Erythroblast (primary cell): Measurements from ENCODE around the gene TP53TG5.

Source experiments
- DNase-seq, 2 experiments: peaks; one replicate each; lab custom pipeline; 2025; lab: John Stamatoyannopoulos, UW
- GATA1 ChIP-seq: IDR thresholded peaks from 2 replicates; pipeline ENCODE4 v1.6.1; 2011; ENCODE audit warnings: low read depth, mild to moderate bottlenecking, control low read depth, low read length, moderate library complexity
- POLR2A ChIP-seq: IDR thresholded peaks from 2 replicates; pipeline ENCODE4 v1.6.1; 2011; ENCODE audit warnings: mild to moderate bottlenecking, low read length

The TP53TG5 gene

GRCh38 chr20:45409521-45410272 lies 31.6 kb upstream of the TP53TG5 start:
- TF ChIP-seq POLR2A: no peak
- no peak for TF ChIP-seq GATA1
- no peak for DNase-seq

GRCh38 chr20:45408646-45409213 lies 30.6 kb upstream of the TP53TG5 start:
- no peak for DNase-seq

GRCh38 chr20:45407783-45408645 lies 29.9 kb upstream of the TP53TG5 start, which contains the start of gene DBNDD2:
DBNDD2 (plus strand) TSS chr20:45408289; CDS start chr20:45408468, 179 bp downstream.
- no peak for DNase-seq
- TF ChIP-seq POLR2A (no peak), GATA1 (no peak)

More at GRCh38 chr20:45408646-45409213, 30.6 kb upstream of the TP53TG5 start:
- TF ChIP-seq GATA1 (no peak), POLR2A (no peak)

DNA sequence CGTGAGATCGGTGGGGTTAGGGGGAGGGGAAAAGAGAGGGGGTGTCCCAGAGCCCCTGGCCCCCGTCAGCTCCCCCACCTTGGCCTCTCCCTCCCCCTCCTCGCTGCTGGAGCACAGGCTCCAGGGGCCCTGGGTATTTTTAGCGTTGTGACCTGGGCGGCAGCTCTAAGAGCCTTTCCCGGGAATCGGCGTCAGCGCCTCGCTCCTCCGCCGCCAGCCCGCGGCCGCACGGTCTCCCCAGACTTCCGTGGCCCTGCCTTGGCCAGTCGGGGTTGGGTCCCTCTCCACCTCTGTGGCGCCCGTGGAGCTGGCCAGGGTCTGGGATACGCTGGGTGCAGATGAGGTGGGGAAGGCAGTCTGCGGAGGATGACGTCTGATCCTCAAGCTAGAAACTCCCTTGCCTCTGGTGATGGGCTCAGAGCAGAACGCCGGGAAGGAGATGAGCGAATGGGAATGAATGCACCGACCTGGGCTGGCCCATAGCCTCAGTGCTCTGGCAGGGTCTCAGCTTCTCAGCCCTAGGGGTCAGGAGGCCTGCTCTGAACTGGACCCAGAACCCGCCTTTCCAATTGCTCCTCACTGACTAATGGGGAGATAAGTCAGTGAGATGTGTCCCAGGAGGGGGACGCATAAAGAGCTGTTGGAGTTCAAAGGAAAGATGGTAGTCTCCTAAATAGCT lies 29.1 kb upstream of the TP53TG5 start:
- DNase-seq: no peak
- TF ChIP-seq GATA1 (no peak), POLR2A (no peak)

- DNase-seq: no peak
- TF ChIP-seq POLR2A (no peak), GATA1 (no peak)
Observed at GRCh38 chr20:45406260-45407066, 28.3 kb upstream of the TP53TG5 start.

DNA sequence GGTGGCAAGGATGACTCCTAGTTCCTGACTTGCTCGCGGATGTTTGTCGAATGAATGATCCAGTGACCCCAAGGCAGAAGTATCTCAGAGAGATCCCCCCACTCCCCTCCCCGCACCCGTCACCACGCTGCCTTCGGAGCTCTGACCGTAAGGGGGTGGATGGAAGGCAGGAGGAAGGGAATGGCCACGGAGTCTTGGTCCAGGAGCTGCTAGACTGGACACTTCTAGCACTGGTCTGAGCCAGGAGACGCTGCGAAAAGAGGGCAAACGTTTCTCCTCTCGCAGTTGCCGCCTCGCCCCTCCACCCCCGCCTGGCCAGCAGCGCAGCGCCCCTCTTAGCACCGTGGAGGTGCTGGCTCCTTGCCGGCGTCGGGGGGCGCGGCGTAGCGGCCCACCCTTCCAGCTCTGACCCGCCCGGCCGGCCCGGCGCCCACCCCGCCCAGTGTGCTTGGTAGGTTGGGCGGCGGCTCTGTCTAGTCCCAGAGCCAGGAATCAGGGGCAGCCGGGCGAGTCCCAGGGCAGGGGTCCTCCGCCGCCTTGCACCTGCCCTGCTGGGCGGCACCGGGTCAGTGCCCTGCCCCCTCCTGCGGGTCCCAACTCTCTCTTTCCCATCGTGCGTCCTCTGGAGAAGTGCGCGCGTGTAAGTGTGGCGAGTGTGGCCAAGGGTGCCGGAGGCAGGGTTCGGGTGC lies 27.6 kb upstream of the TP53TG5 start:
- TF ChIP-seq POLR2A: no peak
- DNase-seq: no peak

DNA sequence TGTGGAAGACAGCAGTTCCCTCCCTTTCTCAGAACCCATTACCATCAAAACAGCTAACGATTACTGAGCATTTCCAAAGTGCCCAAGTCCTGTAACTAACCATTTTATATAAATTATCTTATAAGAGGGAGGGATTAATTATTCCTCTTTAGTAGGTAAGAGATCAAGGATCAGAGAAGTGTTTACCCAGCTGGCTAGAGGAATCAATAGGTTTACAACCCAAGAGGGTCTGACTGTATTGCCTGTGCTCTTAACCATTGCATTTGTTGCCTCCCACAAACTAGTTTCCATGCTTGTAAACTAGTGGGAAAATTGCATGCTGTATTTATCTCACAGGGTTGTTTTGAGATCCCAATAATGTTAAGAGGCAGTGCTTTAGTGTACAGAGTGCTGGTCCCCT lies 26.3 kb upstream of the TP53TG5 start:
- no peak for DNase-seq
- TF ChIP-seq GATA1: no peak
- no peak for TF ChIP-seq POLR2A

DNA sequence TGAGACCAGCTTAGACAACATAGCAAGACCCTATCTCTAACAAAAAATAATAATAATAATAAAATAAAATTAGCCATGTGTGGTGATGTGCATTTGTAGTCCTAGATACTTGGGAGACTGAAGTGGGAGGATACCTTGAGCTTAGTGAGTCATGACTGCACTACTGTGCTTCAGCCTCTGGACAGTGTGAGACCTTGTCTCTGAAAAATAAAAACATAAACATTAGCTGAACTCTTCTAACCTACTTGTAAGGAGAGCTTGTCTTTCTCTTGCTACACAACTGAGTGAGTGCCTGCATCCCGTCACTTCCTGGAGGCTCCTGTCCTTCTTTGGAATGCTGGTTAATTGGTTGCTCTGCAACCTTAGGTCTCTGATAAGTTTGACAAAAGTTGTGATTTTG lies 24.8 kb upstream of the TP53TG5 start:
- DNase-seq: no peak
- TF ChIP-seq POLR2A: no peak
- TF ChIP-seq GATA1: no peak

DNA sequence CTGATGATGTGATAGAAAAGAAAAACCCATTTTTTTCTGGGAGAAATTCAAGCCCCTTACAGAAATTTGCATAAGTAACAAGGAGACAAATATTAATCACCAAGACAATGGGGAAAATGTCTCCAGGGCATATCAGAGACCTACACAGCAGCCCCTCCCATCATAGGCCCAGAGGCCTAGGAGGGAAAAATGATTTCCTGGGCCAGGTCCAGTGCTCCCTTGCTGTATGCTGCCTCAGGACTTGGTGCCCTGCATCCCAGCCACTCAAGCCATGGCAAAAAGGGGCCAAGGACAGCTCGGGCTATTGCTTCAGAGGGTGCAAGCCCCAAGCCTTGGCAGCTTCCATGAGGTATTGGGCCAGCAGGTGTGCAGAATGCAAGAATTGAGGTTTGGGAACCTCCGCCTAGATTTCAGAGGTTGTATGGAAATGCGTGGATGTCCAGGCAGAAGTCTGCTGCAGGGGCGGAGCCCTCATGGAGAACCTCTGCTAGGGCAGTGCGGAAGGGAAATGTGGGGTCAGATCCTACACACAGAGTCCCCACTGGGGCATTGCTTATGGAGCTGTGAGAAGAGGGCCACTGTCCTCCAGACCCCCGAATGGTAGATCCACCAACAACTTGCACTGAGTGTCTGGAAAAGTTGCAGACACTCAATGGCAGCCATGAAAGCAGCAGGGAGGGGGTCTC lies 22.4 kb upstream of the TP53TG5 start:
- TF ChIP-seq POLR2A (no peak), GATA1 (no peak)
- DNase-seq: no peak

DNA sequence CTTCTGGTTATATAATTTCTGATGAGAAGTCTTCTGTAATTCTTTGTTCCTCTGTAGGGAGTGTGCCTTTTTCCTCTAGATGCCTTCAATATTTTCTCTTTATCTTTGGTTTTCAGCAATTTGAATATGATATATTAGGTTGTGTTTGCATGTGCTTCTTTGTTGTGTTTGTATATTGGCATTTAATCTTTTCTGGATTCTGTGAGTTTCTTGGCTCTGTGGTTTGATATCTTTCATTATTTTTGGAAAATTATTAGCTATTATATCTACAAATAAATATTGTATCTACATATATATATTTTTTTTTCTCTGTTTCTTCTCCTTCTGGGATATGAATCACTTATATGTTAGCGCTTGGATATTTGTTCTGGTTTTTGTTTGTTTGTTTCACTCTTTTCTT lies 20.9 kb upstream of the TP53TG5 start:
- DNase-seq: no peak
- TF ChIP-seq POLR2A: no peak
- TF ChIP-seq GATA1: no peak

DNA sequence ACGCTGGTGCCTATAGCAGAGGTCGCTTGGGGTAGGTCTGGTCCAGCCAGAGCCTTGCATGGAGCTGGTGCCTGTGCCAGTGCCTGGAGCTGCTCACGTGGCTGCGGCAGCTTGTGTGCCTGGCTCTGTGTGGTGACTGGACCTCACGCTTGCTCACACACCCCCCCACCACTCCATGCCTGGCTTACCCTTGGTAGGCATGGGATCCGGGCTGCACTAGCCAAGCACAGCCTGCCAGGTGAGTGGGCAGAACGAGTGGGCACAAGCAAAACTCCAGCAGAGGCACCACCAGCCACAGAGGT lies 16.9 kb upstream of the TP53TG5 start:
- no peak for TF ChIP-seq GATA1
- TF ChIP-seq POLR2A: no peak
- DNase-seq: no peak
